ENCODE data around the gene FAM131A.
A peak's percentile ranks its signal among the peaks of the same experiment; 100 is the strongest.

The FAM131A gene

GRCh38 chr3:184343200-184343876, 5.9 kb downstream of the FAM131A start:
- DNase-seq, result no peak

GRCh38 chr3:184344579-184345316, 7.3 kb downstream of the FAM131A start:
- no peak for DNase-seq

- peak; percentile 87 for DNase-seq
Observed at GRCh38 chr3:184345317-184346144, 8.1 kb downstream of the FAM131A start.

- no peak for DNase-seq
Observed at GRCh38 chr3:184346480-184347190, 9.2 kb downstream of the FAM131A start.

GRCh38 chr3:184347321-184348056, 10.1 kb downstream of the FAM131A start:
- DNase-seq, result no peak

- no peak for DNase-seq
Observed at GRCh38 chr3:184348057-184348382, 10.6 kb downstream of the FAM131A start.

- no peak for DNase-seq
Observed at GRCh38 chr3:184349563-184350470, 12.4 kb downstream of the FAM131A start.

GRCh38 chr3:184350618-184351017, 13.2 kb downstream of the FAM131A start:
- DNase-seq, result no peak

- DNase-seq, result no peak
Observed at GRCh38 chr3:184351511-184352148, 14.2 kb downstream of the FAM131A start.

- no peak for DNase-seq
Observed at GRCh38 chr3:184352149-184352785, 14.9 kb downstream of the FAM131A start.

- no peak for DNase-seq
Observed at GRCh38 chr3:184352897-184353545, 15.6 kb downstream of the FAM131A start.

- no peak for DNase-seq
Observed at GRCh38 chr3:184353546-184353941, 16.1 kb downstream of the FAM131A start.

GRCh38 chr3:184354121-184354728, 16.8 kb downstream of the FAM131A start:
- DNase-seq, result peak; percentile 53

GRCh38 chr3:184354754-184355153, 17.4 kb downstream of the FAM131A start:
- no peak for DNase-seq

- DNase-seq, result no peak
Observed at GRCh38 chr3:184355261-184356040, 18.1 kb downstream of the FAM131A start.

- no peak for DNase-seq
Observed at GRCh38 chr3:184357248-184358123, 20.1 kb downstream of the FAM131A start.

- DNase-seq, result no peak
Observed at GRCh38 chr3:184358124-184358767, 20.8 kb downstream of the FAM131A start.

All from DMS53 (cell line).